Lower leg skin (tissue), 4 donors: Measurements from ENCODE around the gene LOXL4. TPM values are rescaled to one million over a fixed set of nuclear protein-coding genes. Genes with fewer than 3 reads are reported as not detected.

Source experiments
- DNase-seq, 2 donors: peaks; one replicate each; pipeline ENCODE4 v3.0.0-alpha.2; 2019; ENCODE audit warnings: low spot score in 2 of 2
- H3K4me3 ChIP-seq: fragments of 200-600 bp; sonication (generic); 2 replicates; pipeline ENCODE4 v1.5.1; 2017; ENCODE audit warnings: mild to moderate bottlenecking, low read depth; ENCODE audit not compliant: poor library complexity, severe bottlenecking
- CTCF ChIP-seq, 3 donors: fragments of 450-650 bp; IDR thresholded peaks; one replicate each; pipeline ENCODE4 v1.5.1; 2016; ENCODE audit warnings: antibody characterized with exemption in 3 of 3, mild to moderate bottlenecking in 3 of 3, moderate library complexity in 2 of 3
- POLR2A ChIP-seq, 2 donors: fragments of 450-650 bp; IDR thresholded peaks; one replicate each; pipeline ENCODE4 v1.6.1; 2016 to 2017; ENCODE audit warnings: antibody characterized with exemption in 2 of 2, mild to moderate bottlenecking in 1 of 2, moderate library complexity in 1 of 2
- WGBS, 2 donors: methylation state at CpG; one replicate each; pipeline ENCODE4 v1.1.5; 2018; 5-methylcytosine and 5-hydroxymethylcytosine counted together
- intact Hi-C: fragments of 100-400 bp; cut with DNase I; formaldehyde crosslinking; loops from one replicate; pipeline ENCODE4 v1.15.0; 2023; ENCODE audit warnings: low total_unique reads
- total RNA-seq, 4 donors: library from RNA; depleted of rRNA; stranded (reverse); fragments of >200 nt; gene quantifications; one replicate each; pipeline ENCODE4 v1.1.0, GENCODE V29; 2016

LOXL4 gene
- total RNA-seq = 1 to 10 TPM; 1.7 to 4.0 (median 2.3) TPM

GRCh38 chr10:98267894-98268693, at the start of gene LOXL4:
TSS of gene LOXL4 (minus strand) at chr10:98268194. CDS start at chr10:98263019, 5,175 bp downstream.
- peak in 1 of 2 donors; percentile 88 for DNase-seq
- peak within 1 kb of the TSS; percentile 22 for H3K4me3 ChIP-seq
- intact Hi-C loops = no loop called here
- WGBS, 2 donors = 1 to 6% methylated on average over 34 to 35 of the region's 75 CpGs
- TF ChIP-seq POLR2A (IDR thresholded peaks at IDR 0.05) (no peak), CTCF (IDR thresholded peaks at IDR 0.05) (no peak)

GRCh38 chr10:98316661-98317060, 48.7 kb upstream of the LOXL4 start:
- no peak for DNase-seq
- intact Hi-C loops = loop anchor here (10.0 kb wide), 1 partner anchor 402 kb away; no protein-coding TSS in a partner anchor
- TF ChIP-seq POLR2A (IDR thresholded peaks at IDR 0.05) = no peak
- no peak for TF ChIP-seq CTCF (IDR thresholded peaks at IDR 0.05)
- no peak overlapping the region for H3K4me3 ChIP-seq

- intact Hi-C loops = loop anchor here (10.0 kb wide), 1 partner anchor 401 kb away; no protein-coding TSS in a partner anchor
- WGBS, 2 donors = 62 to 66% methylated on average over 5 of the region's 5 CpGs
- DNase-seq = no peak
- no peak for TF ChIP-seq CTCF (IDR thresholded peaks at IDR 0.05)
- TF ChIP-seq POLR2A (IDR thresholded peaks at IDR 0.05) = no peak
- H3K4me3 ChIP-seq = no peak overlapping the region
Observed at GRCh38 chr10:98316170-98316569, 48.2 kb upstream of the LOXL4 start.

GRCh38 chr10:98314532-98315284, 46.7 kb upstream of the LOXL4 start:
- peak; percentile 83 to 92 for DNase-seq
- no peak overlapping the region for H3K4me3 ChIP-seq
- 51 to 56% methylated on average over 7 to 8 of the region's 8 CpGs for WGBS, 2 donors
- TF ChIP-seq CTCF (IDR thresholded peaks at IDR 0.05) (no peak), POLR2A (IDR thresholded peaks at IDR 0.05) (no peak)
- intact Hi-C loops = loop anchor here (10.0 kb wide), 1 partner anchor 400 kb away; no protein-coding TSS in a partner anchor

GRCh38 chr10:98313598-98313997, 45.6 kb upstream of the LOXL4 start:
- H3K4me3 ChIP-seq = no peak overlapping the region
- intact Hi-C loops = loop anchor here (10.0 kb wide), 1 partner anchor 399 kb away; no protein-coding TSS in a partner anchor
- WGBS, 2 donors = 73 to 74% methylated on average over 3 of the region's 3 CpGs
- TF ChIP-seq POLR2A (IDR thresholded peaks at IDR 0.05) (no peak), CTCF (IDR thresholded peaks at IDR 0.05) (no peak)
- no peak for DNase-seq
